Right atrium auricular region (tissue), 2 donors: ENCODE measurements around the gene TMIE. TPM values are rescaled to one million over a fixed set of nuclear protein-coding genes. Genes with fewer than 3 reads are reported as not detected.

ENCODE experiments used
- DNase-seq: peaks from one replicate; pipeline ENCODE4 v3.0.0-alpha.2; 2019; ENCODE audit warnings: low spot score
- H3K27ac ChIP-seq, 2 donors: fragments of 200-600 bp; sonication (generic); 1 replicate in 1 of 2; 2 replicates in 1 of 2; pipeline ENCODE4 v1.5.1; 2016 to 2019
- H3K27me3 ChIP-seq, 2 donors: fragments of 200-600 bp; sonication (generic); one replicate each; pipeline versions ENCODE4 v1.5.1 to v1.6.0; 2017 to 2019
- H3K36me3 ChIP-seq: fragments of 200-600 bp; sonication (generic); one replicate; pipeline ENCODE4 v1.5.1; 2016
- H3K4me1 ChIP-seq, 2 donors: fragments of 200-600 bp; sonication (generic); one replicate each; pipeline versions ENCODE4 v1.5.1 to v1.6.0; 2017 to 2019
- H3K4me3 ChIP-seq, 2 donors: fragments of 200-600 bp; sonication (generic); 1 replicate in 1 of 2; 2 replicates in 1 of 2; pipeline ENCODE4 v1.5.1; 2017 to 2019; ENCODE audit warnings: mild to moderate bottlenecking in 1 of 2, moderate library complexity in 1 of 2
- H3K9me3 ChIP-seq, 2 donors: fragments of 200-600 bp; sonication (generic); one replicate each; pipeline ENCODE4 v1.5.1; 2019
- CTCF ChIP-seq, 2 donors: fragments of 200-600 bp; sonication (generic); IDR thresholded peaks; one replicate each; pipeline ENCODE4 v1.5.1; 2019; ENCODE audit warnings: antibody characterized with exemption in 2 of 2
- total RNA-seq, 2 donors: library from RNA; depleted of rRNA; stranded (reverse); fragments of >200 nt; gene quantifications; one replicate each; pipeline ENCODE4 v1.1.0, GENCODE V29; 2016

TMIE gene
- total RNA-seq, 2 donors from 2014 or later: not detected

GRCh38 chr3:46675426-46675825 lies 25.8 kb upstream of the TMIE start:
- DNase-seq: no peak
- Histone ChIP-seq H3K27ac (no peak overlapping the region), H3K9me3 (no peaks in the 10 kb centered on the region), H3K36me3 (peaks cover 19% of the 10 kb centered on the region), H3K4me1 (peaks cover 0 to 19% of the 10 kb centered on the region in 2 donors), H3K4me3 (no peak overlapping the region), H3K27me3 (no peaks in the 10 kb centered on the region)
- TF ChIP-seq CTCF (IDR thresholded peaks at IDR 0.05): no peak

GRCh38 chr3:46675843-46676567 lies 25.2 kb upstream of the TMIE start:
- H3K27ac ChIP-seq: no peak overlapping the region
- TF ChIP-seq CTCF (IDR thresholded peaks at IDR 0.05): no peak
- peaks cover 19% of the 10 kb centered on the region for H3K36me3 ChIP-seq
- H3K9me3 ChIP-seq: no peaks in the 10 kb centered on the region
- H3K4me1 ChIP-seq: peaks cover 0 to 20% of the 10 kb centered on the region in 2 donors
- no peak for DNase-seq
- H3K27me3 ChIP-seq: no peaks in the 10 kb centered on the region
- no peak overlapping the region for H3K4me3 ChIP-seq

- Histone ChIP-seq H3K4me3 (peak overlapping the region in 1 of 2 donors; percentile 5), H3K27me3 (no peaks in the 10 kb centered on the region), H3K4me1 (peaks cover 0 to 28% of the 10 kb centered on the region in 2 donors), H3K27ac (no peak overlapping the region), H3K36me3 (peaks cover 19% of the 10 kb centered on the region), H3K9me3 (no peaks in the 10 kb centered on the region)
- TF ChIP-seq CTCF (IDR thresholded peaks at IDR 0.05): no peak
- DNase-seq: no peak
Observed at GRCh38 chr3:46676601-46677410, 24.4 kb upstream of the TMIE start.

- Histone ChIP-seq H3K4me1 (peaks cover 0 to 28% of the 10 kb centered on the region in 2 donors), H3K4me3 (peak overlapping the region in 1 of 2 donors; percentile 5), H3K36me3 (peaks cover 19% of the 10 kb centered on the region), H3K27ac (no peak overlapping the region), H3K27me3 (no peaks in the 10 kb centered on the region), H3K9me3 (no peaks in the 10 kb centered on the region)
- DNase-seq: no peak
- TF ChIP-seq CTCF (IDR thresholded peaks at IDR 0.05): no peak
Observed at GRCh38 chr3:46677411-46677726, 23.8 kb upstream of the TMIE start.

GRCh38 chr3:46678280-46678679 lies 22.9 kb upstream of the TMIE start:
- H3K36me3 ChIP-seq: peaks cover 27% of the 10 kb centered on the region

More at GRCh38 chr3:46678280-46678679, 22.9 kb upstream of the TMIE start:
- Histone ChIP-seq H3K4me3 (no peak overlapping the region), H3K9me3 (no peaks in the 10 kb centered on the region), H3K27ac (no peak overlapping the region), H3K4me1 (peaks cover 0 to 28% of the 10 kb centered on the region in 2 donors), H3K27me3 (no peaks in the 10 kb centered on the region)
- no peak for TF ChIP-seq CTCF (IDR thresholded peaks at IDR 0.05)
- DNase-seq: no peak
